HCT116 (cell line): ENCODE measurements around the gene SLC37A4.

Experiments used
- ATF3 ChIP-seq: IDR thresholded peaks from 2 replicates; pipeline ENCODE4 v1.6.1; 2012
- CEBPB ChIP-seq: IDR thresholded peaks from 2 replicates; pipeline ENCODE4 v1.6.1; 2012; ENCODE audit warnings: low read depth
- CTCF ChIP-seq, 3 experiments: fragments of 200-600 bp in 1 of 3; sonication (generic) in 1 of 3; IDR thresholded peaks in 2 of 3; conservative IDR thresholded peaks in 1 of 3; 2 replicates each; pipeline ENCODE4 v1.5.1; 2012 to 2017; ENCODE audit warnings: low read depth in 2 of 3, low read length in 2 of 3, antibody characterized with exemption in 1 of 3, borderline replicate concordance in 1 of 3, control low read depth in 1 of 3, mild to moderate bottlenecking in 1 of 3, mixed read lengths in 1 of 3, mixed run types in 1 of 3, moderate library complexity in 1 of 3; ENCODE audit not compliant: insufficient read depth in 1 of 3
- EZH2 ChIP-seq: fragments of 200-600 bp; sonication (generic); IDR thresholded peaks from 2 replicates; pipeline ENCODE4 v1.6.1; 2017; ENCODE audit warnings: antibody characterized with exemption, mixed run types
- EZH2phosphoT487 ChIP-seq: fragments of 200-600 bp; IDR thresholded peaks from 2 replicates; pipeline ENCODE4 v1.6.1; 2018; ENCODE audit warnings: antibody characterized with exemption, borderline replicate concordance
- JUND ChIP-seq: IDR thresholded peaks from 2 replicates; pipeline ENCODE4 v1.6.1; 2012
- POLR2A ChIP-seq: IDR thresholded peaks from 2 replicates; pipeline ENCODE4 v1.7.0; 2011; ENCODE audit warnings: borderline replicate concordance; ENCODE audit not compliant: insufficient read depth, insufficient read length; ENCODE audit errors: extremely low read depth
- POLR2AphosphoS5 ChIP-seq: IDR thresholded peaks from 2 replicates; pipeline ENCODE4 v1.6.1; 2011; ENCODE audit warnings: mild to moderate bottlenecking, low read depth, low read length, moderate library complexity
- RAD21 ChIP-seq: IDR thresholded peaks from 2 replicates; pipeline ENCODE4 v1.6.1; 2012; ENCODE audit warnings: low read depth, mild to moderate bottlenecking
- REST ChIP-seq: IDR thresholded peaks from 2 replicates; pipeline ENCODE4 v1.6.1; 2012; ENCODE audit warnings: low read depth
- SIN3A ChIP-seq: IDR thresholded peaks from 2 replicates; pipeline ENCODE4 v1.6.1; 2012; ENCODE audit warnings: low read depth
- SP1 ChIP-seq: IDR thresholded peaks from 2 replicates; pipeline ENCODE4 v1.6.1; 2012; ENCODE audit warnings: low read depth
- YY1 ChIP-seq: IDR thresholded peaks from 2 replicates; pipeline ENCODE4 v1.6.1; 2011; ENCODE audit warnings: low read length, low read depth, moderate library complexity, mild to moderate bottlenecking; ENCODE audit not compliant: insufficient replicate concordance; ENCODE audit errors: extremely low read depth
- ZNF274 ChIP-seq: fragments of 200-500 bp; sonication (Bioruptor generic); IDR thresholded peaks from 2 replicates; pipeline ENCODE4 v1.6.1; 2014; ENCODE audit warnings: mild to moderate bottlenecking, low read depth, low read length, inconsistent platforms

- TF ChIP-seq EZH2phosphoT487 (no peak), REST (no peak), CTCF (IDR thresholded peaks at IDR 0.05 in 2 of 3, conservative IDR thresholded peaks at IDR 0.05 in 1 of 3; ENCODE audit: borderline replicate concordance in 1 of 3, insufficient read depth in 1 of 3, low read depth in 2 of 3, low read length in 2 of 3) (no peak), CEBPB (no peak), ATF3 (no peak), SIN3A (no peak), YY1 (no peak), POLR2A (no peak), POLR2AphosphoS5 (no peak), RAD21 (no peak), ZNF274 (no peak), SP1 (no peak), JUND (no peak), EZH2 (no peak)
These were observed 698 bp downstream of the SLC37A4 start for GRCh38 chr11:119030029-119030328.
